SK-N-MC (cell line): ENCODE results near the gene ST13.

Experiments used
- DNase-seq: peaks from one replicate; pipeline ENCODE4 v3.0.0-alpha.2; 2011; ENCODE audit warnings: low read depth, low spot score
- H3K27ac ChIP-seq: fragments of 200-600 bp; sonication (generic); 2 replicates; pipeline ENCODE4 v1.5.1; 2016; ENCODE audit warnings: mixed run types
- H3K36me3 ChIP-seq: fragments of 200-600 bp; sonication (generic); 2 replicates; pipeline ENCODE4 v1.6.1; 2017; ENCODE audit warnings: antibody characterized with exemption, low read length, mixed read lengths; ENCODE audit not compliant: insufficient read depth
- H3K4me3 ChIP-seq: fragments of 200-600 bp; sonication (generic); 2 replicates; pipeline ENCODE4 v1.5.1; 2016
- H3K9ac ChIP-seq: fragments of 200-600 bp; sonication (generic); 2 replicates; pipeline ENCODE4 v1.8.0; 2017; ENCODE audit warnings: mixed run types, mixed read lengths; ENCODE audit not compliant: insufficient read length
- H3K9me3 ChIP-seq: fragments of 200-600 bp; sonication (generic); 2 replicates; pipeline ENCODE4 v1.6.1; 2017; ENCODE audit warnings: low read depth, mild to moderate bottlenecking, antibody characterized with exemption, low read length, moderate library complexity, mixed read lengths
- EZH2 ChIP-seq: fragments of 200-600 bp; sonication (generic); IDR thresholded peaks from one replicate; pipeline ENCODE4 v1.6.1; 2017; ENCODE audit warnings: antibody characterized with exemption
- FOXP2 ChIP-seq: optimal IDR thresholded peaks from 2 replicates; pipeline ENCODE3; 2011; ENCODE audit warnings: mild to moderate bottlenecking, moderate library complexity; ENCODE audit not compliant: insufficient read depth; ENCODE audit errors: extremely low read length, control extremely low read depth
- POLR2AphosphoS5 ChIP-seq: IDR thresholded peaks from 2 replicates; pipeline ENCODE4 v1.6.1; 2012; ENCODE audit warnings: mild to moderate bottlenecking, low read depth, low read length, borderline replicate concordance

The ST13 gene

GRCh38 chr22:40856513-40857308 is at the start of gene ST13, which contains the start of gene XPNPEP3:
Gene ST13, minus strand, starts transcription at chr22:40856639. Its CDS starts 99 bp downstream, at chr22:40856540.
Gene XPNPEP3, plus strand, starts transcription at chr22:40857148. Its CDS starts 34 bp downstream, at chr22:40857182.
- Histone ChIP-seq H3K4me3 (peak within 1 kb of the TSS; percentile 92), H3K9ac (peak within 1 kb of the TSS; percentile 96), H3K27ac (peak within 1 kb of the TSS; percentile 99), H3K9me3 (no peaks in the 10 kb centered on the region), H3K36me3 (peaks cover 28% of the 10 kb centered on the region)
- peak; percentile 87 for DNase-seq
- TF ChIP-seq POLR2AphosphoS5 (peak; percentile 78), EZH2 (no peak)

- no peak overlapping the region for H3K27ac ChIP-seq
- H3K9me3 ChIP-seq = no peaks in the 10 kb centered on the region
- no peak for DNase-seq
- H3K4me3 ChIP-seq = no peak overlapping the region
- H3K36me3 ChIP-seq = peaks cover 11% of the 10 kb centered on the region; the same call in 1 of the 2 replicates
- H3K9ac ChIP-seq = no peak overlapping the region
- TF ChIP-seq FOXP2 (no peak), EZH2 (no peak), POLR2AphosphoS5 (no peak)
Measured at GRCh38 chr22:40904101-40904500, 47.7 kb upstream of the ST13 start.

- peak; percentile 62 for DNase-seq
- Histone ChIP-seq H3K9ac (peak overlapping the region; percentile 23), H3K9me3 (no peaks in the 10 kb centered on the region), H3K4me3 (peak overlapping the region; percentile 55; the same call in 1 of the 2 replicates), H3K27ac (no peak overlapping the region), H3K36me3 (no peaks in the 10 kb centered on the region)
- no peak for TF ChIP-seq POLR2AphosphoS5
- no peak for TF ChIP-seq EZH2
- no peak for TF ChIP-seq FOXP2
Measured at GRCh38 chr22:40898850-40899357, 42.5 kb upstream of the ST13 start.

GRCh38 chr22:40894417-40894816 is 38.0 kb upstream of the ST13 start:
- H3K36me3 ChIP-seq = peaks cover 4% of the 10 kb centered on the region
- no peak for DNase-seq
- H3K27ac ChIP-seq = no peak overlapping the region
- H3K9me3 ChIP-seq = no peaks in the 10 kb centered on the region
- TF ChIP-seq FOXP2 (no peak), POLR2AphosphoS5 (no peak), EZH2 (no peak)
- H3K9ac ChIP-seq = no peak overlapping the region
- no peak overlapping the region for H3K4me3 ChIP-seq

GRCh38 chr22:40890881-40891280 is 34.4 kb upstream of the ST13 start:
- no peak for TF ChIP-seq EZH2
- TF ChIP-seq FOXP2 = no peak
- TF ChIP-seq POLR2AphosphoS5 = no peak
- H3K36me3 ChIP-seq = peaks cover 38% of the 10 kb centered on the region

GRCh38 chr22:40889116-40889515 is 32.7 kb upstream of the ST13 start:
- no peak for DNase-seq
- Histone ChIP-seq H3K9me3 (no peaks in the 10 kb centered on the region), H3K27ac (no peak overlapping the region), H3K9ac (no peak overlapping the region), H3K4me3 (no peak overlapping the region), H3K36me3 (peaks cover 41% of the 10 kb centered on the region)
- TF ChIP-seq EZH2 = no peak

More at GRCh38 chr22:40890881-40891280, 34.4 kb upstream of the ST13 start:
- no peaks in the 10 kb centered on the region for H3K9me3 ChIP-seq
- H3K9ac ChIP-seq = no peak overlapping the region
- no peak overlapping the region for H3K4me3 ChIP-seq
- H3K27ac ChIP-seq = no peak overlapping the region
- DNase-seq = no peak

GRCh38 chr22:40878922-40879321 is 22.5 kb upstream of the ST13 start:
- DNase-seq = no peak
- Histone ChIP-seq H3K27ac (no peak overlapping the region), H3K9me3 (no peaks in the 10 kb centered on the region), H3K9ac (no peak overlapping the region), H3K4me3 (no peak overlapping the region), H3K36me3 (peaks cover 23% of the 10 kb centered on the region)
- TF ChIP-seq POLR2AphosphoS5 (no peak), EZH2 (no peak), FOXP2 (no peak)

GRCh38 chr22:40877488-40877887 is 21.0 kb upstream of the ST13 start:
- peak overlapping the region; percentile 53 for H3K4me3 ChIP-seq
- DNase-seq = no peak
- H3K9me3 ChIP-seq = no peaks in the 10 kb centered on the region
- peak overlapping the region; percentile 82 for H3K27ac ChIP-seq
- TF ChIP-seq EZH2 (no peak), FOXP2 (no peak), POLR2AphosphoS5 (no peak)
- peak overlapping the region; percentile 4 for H3K9ac ChIP-seq
- peaks cover 15% of the 10 kb centered on the region for H3K36me3 ChIP-seq

GRCh38 chr22:40876907-40877306 is 20.5 kb upstream of the ST13 start:
- peak overlapping the region; percentile 4 for H3K9ac ChIP-seq
- peaks cover 14% of the 10 kb centered on the region for H3K36me3 ChIP-seq
- TF ChIP-seq FOXP2 (no peak), EZH2 (no peak), POLR2AphosphoS5 (no peak)
- no peaks in the 10 kb centered on the region for H3K9me3 ChIP-seq
- no peak for DNase-seq
- peak overlapping the region; percentile 53 for H3K4me3 ChIP-seq
- H3K27ac ChIP-seq = peak overlapping the region; percentile 82
